Measurements from ENCODE around the gene FPR1.

DNA sequence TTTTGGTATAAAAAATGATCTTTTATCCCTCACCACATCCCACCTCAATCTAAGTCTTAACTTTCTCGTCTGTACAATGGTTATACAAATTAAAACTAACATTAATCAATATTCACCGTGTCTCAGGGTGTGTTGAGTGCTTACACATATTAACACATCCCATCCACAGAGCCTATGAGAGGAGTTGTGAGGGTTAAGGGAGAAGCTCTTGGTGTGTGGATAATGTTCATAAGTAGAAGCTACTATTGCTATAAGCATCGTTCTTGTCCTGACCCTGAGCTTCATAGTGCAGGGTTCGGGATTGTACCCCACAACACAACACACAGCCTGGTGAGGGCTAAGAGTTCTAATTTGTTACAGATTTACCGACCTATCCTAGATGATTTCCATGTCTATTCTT lies 45.8 kb upstream of the FPR1 start:
- TF ChIP-seq, protein P1, sequence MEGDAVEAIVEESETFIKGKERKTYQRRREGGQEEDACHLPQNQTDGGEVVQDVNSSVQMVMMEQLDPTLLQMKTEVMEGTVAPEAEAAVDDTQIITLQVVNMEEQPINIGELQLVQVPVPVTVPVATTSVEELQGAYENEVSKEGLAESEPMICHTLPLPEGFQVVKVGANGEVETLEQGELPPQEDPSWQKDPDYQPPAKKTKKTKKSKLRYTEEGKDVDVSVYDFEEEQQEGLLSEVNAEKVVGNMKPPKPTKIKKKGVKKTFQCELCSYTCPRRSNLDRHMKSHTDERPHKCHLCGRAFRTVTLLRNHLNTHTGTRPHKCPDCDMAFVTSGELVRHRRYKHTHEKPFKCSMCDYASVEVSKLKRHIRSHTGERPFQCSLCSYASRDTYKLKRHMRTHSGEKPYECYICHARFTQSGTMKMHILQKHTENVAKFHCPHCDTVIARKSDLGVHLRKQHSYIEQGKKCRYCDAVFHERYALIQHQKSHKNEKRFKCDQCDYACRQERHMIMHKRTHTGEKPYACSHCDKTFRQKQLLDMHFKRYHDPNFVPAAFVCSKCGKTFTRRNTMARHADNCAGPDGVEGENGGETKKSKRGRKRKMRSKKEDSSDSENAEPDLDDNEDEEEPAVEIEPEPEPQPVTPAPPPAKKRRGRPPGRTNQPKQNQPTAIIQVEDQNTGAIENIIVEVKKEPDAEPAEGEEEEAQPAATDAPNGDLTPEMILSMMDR (conservative IDR thresholded peaks at IDR 0.05; ENCODE audit: low read depth, low read length) = no peak
- no peak for TF ChIP-seq POLR2A (IDR thresholded peaks at IDR 0.05; ENCODE audit: low read depth, low read length)
- TF ChIP-seq RCOR1 (IDR thresholded peaks at IDR 0.05; ENCODE audit: insufficient replicate concordance, low read length) = no peak
- TF ChIP-seq MAZ (IDR thresholded peaks at IDR 0.05; ENCODE audit: borderline replicate concordance, low read depth, low read length) = no peak
- TF ChIP-seq, protein P2, sequence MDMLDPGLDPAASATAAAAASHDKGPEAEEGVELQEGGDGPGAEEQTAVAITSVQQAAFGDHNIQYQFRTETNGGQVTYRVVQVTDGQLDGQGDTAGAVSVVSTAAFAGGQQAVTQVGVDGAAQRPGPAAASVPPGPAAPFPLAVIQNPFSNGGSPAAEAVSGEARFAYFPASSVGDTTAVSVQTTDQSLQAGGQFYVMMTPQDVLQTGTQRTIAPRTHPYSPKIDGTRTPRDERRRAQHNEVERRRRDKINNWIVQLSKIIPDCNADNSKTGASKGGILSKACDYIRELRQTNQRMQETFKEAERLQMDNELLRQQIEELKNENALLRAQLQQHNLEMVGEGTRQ (IDR thresholded peaks at IDR 0.05; ENCODE audit: low read depth, low read length) = no peak
